ENCODE measurements around the gene COL27A1. TPM values are rescaled to one million over a fixed set of nuclear protein-coding genes. Genes with fewer than 3 reads are reported as not detected.

COL27A1 gene
- total RNA-seq, 1 donor from 2014 or later, result 6.4 TPM

- H3K4me3 ChIP-seq, result no peak overlapping the region
- no peak for DNase-seq
- H3K9me3 ChIP-seq (replicated peaks), result no peaks in the 10 kb centered on the region
- no peaks in the 10 kb centered on the region for H3K27me3 ChIP-seq (ENCODE audit: low read depth)
- no peak overlapping the region for H3K27ac ChIP-seq (replicated peaks)
- intact Hi-C loops (cut with micrococcal nuclease), result loop anchor here (10.0 kb wide), 1 partner anchor 67 kb away; the partner anchor contains the start of gene COL27A1
- no peaks in the 10 kb centered on the region for H3K36me3 ChIP-seq
- TF ChIP-seq CTCF (IDR thresholded peaks at IDR 0.05; ENCODE audit: borderline replicate concordance), result no peak
- peaks cover 30% of the 10 kb centered on the region for H3K4me1 ChIP-seq
Measured at GRCh38 chr9:114221706-114222465, 66.5 kb downstream of the COL27A1 start.

- TF ChIP-seq CTCF (IDR thresholded peaks at IDR 0.05; ENCODE audit: borderline replicate concordance), result no peak
- H3K4me3 ChIP-seq, result no peak overlapping the region
- H3K9me3 ChIP-seq (replicated peaks), result no peaks in the 10 kb centered on the region
- peaks cover 30% of the 10 kb centered on the region for H3K4me1 ChIP-seq
- no peaks in the 10 kb centered on the region for H3K36me3 ChIP-seq
- H3K27me3 ChIP-seq (ENCODE audit: low read depth), result no peaks in the 10 kb centered on the region
- no peak for DNase-seq
- peak overlapping the region; percentile 42 for H3K27ac ChIP-seq (replicated peaks)
- intact Hi-C loops (cut with micrococcal nuclease), result loop anchor here (10.0 kb wide), 1 partner anchor 69 kb away; the partner anchor contains the start of gene COL27A1
Measured at GRCh38 chr9:114223564-114224246, 68.4 kb downstream of the COL27A1 start.

- peaks cover 30% of the 10 kb centered on the region for H3K4me1 ChIP-seq
- peak overlapping the region; percentile 42 for H3K27ac ChIP-seq (replicated peaks)
- H3K36me3 ChIP-seq, result no peaks in the 10 kb centered on the region
- no peaks in the 10 kb centered on the region for H3K9me3 ChIP-seq (replicated peaks)
- DNase-seq, result no peak
- no peak for TF ChIP-seq CTCF (IDR thresholded peaks at IDR 0.05; ENCODE audit: borderline replicate concordance)
- H3K27me3 ChIP-seq (ENCODE audit: low read depth), result no peaks in the 10 kb centered on the region
- no peak overlapping the region for H3K4me3 ChIP-seq
- intact Hi-C loops (cut with micrococcal nuclease), result loop anchor here (10.0 kb wide), 1 partner anchor 69 kb away; the partner anchor contains the start of gene COL27A1
Measured at GRCh38 chr9:114224247-114224610, 68.9 kb downstream of the COL27A1 start.

GRCh38 chr9:114225561-114226212, 70.3 kb downstream of the COL27A1 start:
- DNase-seq, result no peak
- no peak overlapping the region for H3K27ac ChIP-seq (replicated peaks)
- no peak for TF ChIP-seq CTCF (IDR thresholded peaks at IDR 0.05; ENCODE audit: borderline replicate concordance)
- intact Hi-C loops (cut with micrococcal nuclease), result loop anchor here (10.0 kb wide), 1 partner anchor 71 kb away; the partner anchor contains the start of gene COL27A1
- no peaks in the 10 kb centered on the region for H3K36me3 ChIP-seq
- peaks cover 30% of the 10 kb centered on the region for H3K4me1 ChIP-seq
- H3K27me3 ChIP-seq (ENCODE audit: low read depth), result no peaks in the 10 kb centered on the region
- H3K9me3 ChIP-seq (replicated peaks), result no peaks in the 10 kb centered on the region
- no peak overlapping the region for H3K4me3 ChIP-seq

- intact Hi-C loops (cut with micrococcal nuclease), result loop anchor here (10.0 kb wide), 1 partner anchor 72 kb away; the partner anchor contains the start of gene COL27A1
- H3K9me3 ChIP-seq (replicated peaks), result no peaks in the 10 kb centered on the region
- no peaks in the 10 kb centered on the region for H3K36me3 ChIP-seq
- H3K27ac ChIP-seq (replicated peaks), result no peak overlapping the region
- no peak for TF ChIP-seq CTCF (IDR thresholded peaks at IDR 0.05; ENCODE audit: borderline replicate concordance)
- H3K4me1 ChIP-seq, result peaks cover 30% of the 10 kb centered on the region
- no peak for DNase-seq
- H3K27me3 ChIP-seq (ENCODE audit: low read depth), result no peaks in the 10 kb centered on the region
- no peak overlapping the region for H3K4me3 ChIP-seq
Measured at GRCh38 chr9:114226246-114227055, 71.1 kb downstream of the COL27A1 start.
